HG02763 (cell line): ENCODE results near the gene MYLK4.
"Not testable (repeated sequence)": the region's sequence is repeated elsewhere in the genome, so short reads cannot be mapped to it uniquely, and the experiment has no call there.

Source experiments
- ATAC-seq: cut with Tn5 transposase; IDR thresholded peaks from one replicate; pipeline ENCODE4 v1.9.1; 2021; ENCODE audit warnings: mild to moderate bottlenecking, moderate library complexity; ENCODE audit not compliant: unreplicated experiment

MYLK4 gene

DNA sequence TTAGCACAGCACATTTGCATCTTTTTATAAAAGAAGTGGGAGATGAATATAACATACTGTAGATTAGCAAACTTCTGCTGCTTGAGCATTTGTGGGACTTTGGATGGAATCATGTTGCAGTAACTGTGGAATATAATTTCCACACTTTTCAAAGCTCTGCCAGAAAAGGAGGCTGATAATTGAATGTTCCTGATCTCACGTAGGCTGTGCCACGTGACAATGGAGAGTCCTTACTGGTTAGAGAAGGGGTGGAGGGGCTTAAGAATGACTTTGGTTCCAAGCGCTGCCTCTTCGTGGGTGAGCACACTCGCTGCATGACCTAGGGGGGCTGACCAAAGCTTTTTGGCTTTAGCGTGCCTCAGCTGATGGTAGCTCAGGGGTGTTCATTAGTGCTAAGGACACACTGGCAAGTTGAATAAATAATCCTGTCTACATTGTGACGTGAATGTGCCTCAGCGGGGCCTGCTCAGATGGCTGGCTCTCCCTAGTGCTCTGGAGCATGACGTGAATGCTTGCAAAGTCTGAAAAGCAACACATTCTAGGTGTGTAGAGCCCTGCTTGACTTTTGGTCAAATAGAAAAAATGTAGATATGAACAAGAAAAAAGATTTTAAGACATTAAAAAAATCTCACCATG lies 29.5 kb upstream of the MYLK4 start:
- ATAC-seq: no peak

DNA sequence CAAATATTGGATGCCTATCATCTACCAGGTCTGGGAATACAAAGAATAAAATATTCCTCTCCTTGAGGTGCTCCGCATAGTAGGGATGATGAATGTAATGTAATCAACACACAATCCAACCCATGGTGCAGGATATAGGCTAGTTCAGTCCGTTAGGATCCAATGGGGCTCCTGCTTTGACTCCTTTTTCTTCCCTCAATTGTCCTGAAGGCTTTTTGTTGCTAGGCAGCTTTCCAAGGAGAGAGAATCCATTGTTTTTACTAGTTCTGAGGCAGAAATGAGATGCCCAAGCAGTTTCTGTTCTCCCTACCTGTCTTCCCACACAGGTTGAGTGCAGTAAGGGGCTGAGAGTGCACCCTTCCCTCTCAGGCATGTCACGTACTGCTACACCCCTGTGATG lies 26.5 kb upstream of the MYLK4 start:
- ATAC-seq: no peak

DNA sequence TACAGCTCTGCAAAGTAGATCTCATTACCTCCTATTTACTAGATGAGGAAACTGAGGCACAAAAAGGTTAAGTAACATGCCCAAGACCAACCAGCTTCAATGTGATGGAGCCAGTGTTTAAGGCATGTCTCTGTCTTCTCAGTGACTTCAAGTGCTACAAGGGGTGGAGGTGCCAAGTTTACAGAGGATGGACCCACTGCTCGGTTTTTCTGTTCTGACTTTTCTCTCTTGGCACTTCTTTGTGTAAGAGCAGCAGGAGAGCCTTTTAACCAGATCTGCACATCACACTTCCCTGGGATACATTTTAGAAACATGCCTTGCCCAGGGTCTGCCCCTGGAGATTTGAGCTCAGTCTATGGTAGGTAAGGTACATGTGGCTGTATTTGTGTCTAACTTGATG lies 24.3 kb upstream of the MYLK4 start:
- ATAC-seq: no peak

DNA sequence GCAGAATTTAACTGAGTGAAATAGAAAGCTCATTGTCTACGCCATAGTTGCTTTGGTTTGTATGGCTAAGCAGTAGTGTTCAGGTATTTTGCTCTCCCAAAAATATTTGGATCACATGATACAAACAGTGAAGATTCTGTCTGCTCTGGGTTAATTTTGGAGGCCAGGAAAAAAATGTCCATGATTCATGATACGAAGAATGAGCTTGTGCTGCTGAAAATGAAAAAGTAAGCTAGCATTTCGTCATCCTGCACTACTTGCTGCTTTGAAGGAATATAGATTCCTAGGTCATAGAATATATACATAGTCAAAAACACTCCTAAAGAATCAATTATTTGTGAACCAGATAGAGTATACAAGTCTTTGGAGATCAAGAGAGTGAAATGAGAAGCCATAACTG lies 22.7 kb upstream of the MYLK4 start:
- no peak for ATAC-seq

DNA sequence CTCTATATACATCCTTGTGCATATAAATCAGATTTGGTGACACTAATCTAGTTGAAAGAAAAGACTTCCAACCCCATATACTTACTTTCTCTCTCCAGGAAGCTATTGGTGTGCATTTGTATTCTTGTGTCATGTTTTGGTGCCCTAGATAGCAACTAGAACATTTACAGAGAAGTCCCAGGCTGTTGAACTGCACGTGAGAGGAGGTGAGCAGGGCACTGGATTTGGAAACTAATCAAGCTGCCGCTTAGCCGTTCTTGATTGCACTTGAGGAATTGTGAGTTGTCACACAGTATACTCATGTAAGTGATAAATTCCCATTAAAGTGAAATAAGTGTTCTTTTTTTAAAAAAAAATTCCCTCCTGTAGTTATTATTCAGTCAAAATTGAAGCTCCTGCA lies 22.1 kb upstream of the MYLK4 start:
- no peak for ATAC-seq

DNA sequence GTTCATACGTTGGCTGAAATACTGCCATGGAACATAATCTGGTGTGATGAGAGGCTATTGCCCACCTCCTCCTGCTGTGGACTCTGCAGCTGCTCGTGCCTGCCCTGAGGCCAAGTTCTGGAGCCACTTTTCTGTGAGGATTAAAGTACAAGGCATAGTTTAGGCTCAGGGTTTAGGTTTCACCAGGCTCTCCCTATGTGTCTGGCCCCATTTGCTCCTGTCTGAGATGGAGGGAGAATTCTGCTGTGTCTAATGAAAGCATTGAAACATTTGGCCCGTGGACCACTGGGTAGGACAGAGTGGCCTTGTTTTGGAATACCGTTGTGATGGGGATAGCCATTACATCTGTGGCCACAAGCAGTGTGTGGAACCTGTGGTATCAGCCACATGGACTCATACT lies 20.4 kb upstream of the MYLK4 start:
- no peak for ATAC-seq

DNA sequence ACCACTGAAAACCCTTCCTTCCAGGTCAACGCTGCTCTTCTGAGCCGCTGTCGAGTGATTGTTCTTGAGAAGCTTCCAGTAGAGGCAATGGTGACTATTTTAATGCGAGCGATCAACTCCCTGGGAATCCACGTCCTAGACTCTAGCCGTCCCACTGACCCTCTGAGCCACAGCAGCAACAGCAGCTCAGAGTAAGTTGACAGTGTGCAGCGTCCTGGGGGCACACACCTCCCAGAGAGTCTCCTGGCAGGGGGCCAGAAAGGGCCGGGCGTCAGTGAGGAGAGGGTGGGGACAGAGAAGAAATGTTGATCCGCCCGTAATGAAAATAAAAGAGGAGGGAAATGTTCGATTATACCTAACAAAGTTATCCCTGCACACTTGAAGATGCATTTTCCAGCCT lies 19.4 kb upstream of the MYLK4 start:
- ATAC-seq: no peak

DNA sequence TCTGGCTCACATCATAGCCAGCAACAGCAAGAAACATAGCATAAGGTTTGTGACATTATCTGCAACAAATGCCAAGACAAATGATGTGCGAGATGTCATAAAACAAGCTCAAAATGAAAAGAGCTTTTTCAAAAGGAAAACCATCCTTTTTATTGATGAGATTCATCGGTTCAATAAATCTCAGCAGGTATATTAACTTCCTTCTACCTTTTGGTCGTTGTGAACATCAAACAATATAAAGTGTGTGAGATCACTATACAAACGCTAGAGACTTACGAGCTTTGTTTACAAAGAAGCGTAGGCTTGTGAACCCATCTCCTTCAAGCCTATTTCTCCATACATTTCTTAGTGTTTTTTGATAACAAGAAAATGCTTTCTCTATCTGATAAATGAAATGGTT lies 18.0 kb upstream of the MYLK4 start:
- no peak for ATAC-seq

DNA sequence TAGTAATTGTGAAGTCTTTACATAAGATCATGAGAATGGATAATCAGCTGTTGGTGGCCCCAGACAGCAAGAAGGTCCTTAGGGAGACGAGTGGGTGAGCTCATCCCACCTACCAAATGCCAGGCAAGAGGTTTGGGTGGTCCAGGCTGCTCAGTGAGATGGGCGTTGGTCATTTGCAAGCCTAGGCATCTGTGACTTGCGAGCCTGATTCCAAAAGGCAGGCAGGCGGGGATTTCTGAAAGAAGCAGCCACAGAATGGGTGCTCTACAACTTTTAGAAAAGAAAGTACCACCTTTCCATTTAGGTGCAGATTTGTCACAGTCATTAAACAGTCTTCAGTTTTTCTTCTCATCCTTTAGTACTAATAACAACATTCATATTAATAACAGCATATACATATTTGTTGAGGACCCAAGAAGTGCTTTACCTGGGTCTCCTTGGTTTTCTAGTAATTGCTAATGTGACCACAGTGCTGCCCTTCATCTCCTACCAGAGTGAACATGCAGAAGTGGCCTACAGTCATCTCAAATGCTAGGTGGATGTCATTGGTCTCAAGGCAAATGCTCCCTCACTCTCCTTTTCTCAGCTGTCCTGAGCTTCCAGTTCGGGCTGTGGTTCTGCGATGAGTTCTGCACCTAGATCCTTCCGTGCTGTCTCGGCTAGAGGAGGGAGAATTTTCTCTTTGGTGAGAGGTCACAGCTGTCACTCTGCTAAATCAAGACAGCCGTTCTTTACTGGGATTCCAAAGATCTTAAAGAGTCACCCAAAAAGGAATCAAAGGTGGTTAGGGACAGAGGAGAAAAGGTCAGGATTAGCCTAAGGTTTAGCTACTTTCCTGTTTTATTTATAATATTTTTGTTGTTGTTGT lies 17.2 kb upstream of the MYLK4 start:
- ATAC-seq: no peak

DNA sequence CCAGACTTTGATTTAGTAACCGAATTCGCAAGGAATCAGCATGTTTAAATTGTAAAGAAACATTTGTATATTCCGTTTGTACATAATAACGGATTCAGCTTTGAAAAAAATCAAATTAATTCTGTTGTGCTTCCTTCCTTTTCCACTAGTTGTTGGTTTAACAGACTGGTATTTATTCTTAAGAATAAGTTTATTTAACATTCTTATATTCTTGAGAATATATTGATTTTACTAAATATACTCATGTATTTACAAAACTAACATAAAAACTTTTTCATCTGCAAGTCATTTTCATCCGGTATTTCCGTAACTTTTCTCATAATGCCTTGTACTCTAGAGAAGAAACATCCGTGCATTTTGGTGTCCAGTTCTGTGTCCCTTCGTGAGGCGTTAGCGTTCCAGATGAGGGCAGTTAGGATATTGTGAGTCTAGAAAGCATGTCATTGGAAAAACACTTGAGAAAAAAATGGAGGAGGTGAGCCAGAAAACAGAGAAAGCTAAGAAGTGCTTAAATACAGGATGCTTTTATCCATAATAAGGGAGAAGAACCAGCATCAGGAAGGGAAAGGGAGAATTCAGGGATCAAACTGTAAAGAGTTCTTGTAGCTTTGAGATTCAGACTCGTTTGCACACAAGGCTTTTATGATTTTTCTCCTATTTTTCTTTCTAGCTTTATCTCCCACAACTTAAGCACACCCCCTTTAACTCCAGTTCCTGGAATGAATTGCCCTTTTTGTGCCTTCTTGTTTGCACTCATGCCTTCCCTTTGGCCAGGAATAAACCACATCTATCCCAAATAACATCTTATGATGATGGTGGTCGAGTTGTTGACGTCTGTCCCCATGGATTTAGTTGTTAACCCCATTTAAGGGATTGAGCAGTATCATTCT lies 16.3 kb upstream of the MYLK4 start:
- ATAC-seq: no peak

DNA sequence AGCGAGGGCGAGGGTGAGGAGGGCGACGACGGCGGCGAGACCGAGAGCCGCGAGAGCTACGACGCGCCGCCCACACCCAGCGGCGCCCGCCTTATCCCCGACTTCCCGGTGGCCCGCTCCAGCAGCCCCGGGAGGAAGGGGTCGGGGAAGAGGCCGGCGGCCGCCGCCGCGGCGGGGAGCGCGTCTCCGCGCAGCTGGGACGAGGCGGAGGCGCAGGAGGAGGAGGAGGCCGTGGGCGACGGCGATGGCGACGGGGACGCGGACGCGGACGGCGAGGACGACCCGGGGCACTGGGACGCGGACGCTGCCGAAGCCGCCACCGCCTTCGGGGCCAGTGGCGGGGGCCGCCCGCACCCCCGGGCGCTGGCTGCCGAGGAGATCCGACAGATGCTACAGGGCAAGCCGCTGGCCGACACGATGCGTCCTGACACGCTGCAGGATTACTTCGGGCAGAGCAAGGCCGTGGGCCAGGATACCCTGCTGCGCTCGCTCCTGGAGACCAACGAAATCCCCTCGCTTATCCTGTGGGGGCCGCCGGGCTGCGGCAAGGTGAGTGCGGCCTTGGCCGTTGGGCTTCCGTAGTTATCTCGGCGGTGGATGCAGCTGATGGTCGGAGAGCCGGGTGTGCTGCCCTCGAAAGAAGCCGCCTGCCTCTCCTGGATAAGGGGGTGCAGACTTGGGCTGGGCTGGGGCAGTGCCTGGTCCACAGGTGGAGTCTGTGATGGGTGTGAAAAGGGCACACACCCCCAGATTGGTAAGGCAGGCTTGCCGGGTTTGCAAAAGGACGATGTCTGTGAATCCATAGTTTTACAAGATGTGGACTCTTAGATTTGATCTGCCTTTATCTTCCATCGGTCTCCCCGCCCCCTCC lies 15.4 kb upstream of the MYLK4 start:
- ATAC-seq: peak; percentile 25

DNA sequence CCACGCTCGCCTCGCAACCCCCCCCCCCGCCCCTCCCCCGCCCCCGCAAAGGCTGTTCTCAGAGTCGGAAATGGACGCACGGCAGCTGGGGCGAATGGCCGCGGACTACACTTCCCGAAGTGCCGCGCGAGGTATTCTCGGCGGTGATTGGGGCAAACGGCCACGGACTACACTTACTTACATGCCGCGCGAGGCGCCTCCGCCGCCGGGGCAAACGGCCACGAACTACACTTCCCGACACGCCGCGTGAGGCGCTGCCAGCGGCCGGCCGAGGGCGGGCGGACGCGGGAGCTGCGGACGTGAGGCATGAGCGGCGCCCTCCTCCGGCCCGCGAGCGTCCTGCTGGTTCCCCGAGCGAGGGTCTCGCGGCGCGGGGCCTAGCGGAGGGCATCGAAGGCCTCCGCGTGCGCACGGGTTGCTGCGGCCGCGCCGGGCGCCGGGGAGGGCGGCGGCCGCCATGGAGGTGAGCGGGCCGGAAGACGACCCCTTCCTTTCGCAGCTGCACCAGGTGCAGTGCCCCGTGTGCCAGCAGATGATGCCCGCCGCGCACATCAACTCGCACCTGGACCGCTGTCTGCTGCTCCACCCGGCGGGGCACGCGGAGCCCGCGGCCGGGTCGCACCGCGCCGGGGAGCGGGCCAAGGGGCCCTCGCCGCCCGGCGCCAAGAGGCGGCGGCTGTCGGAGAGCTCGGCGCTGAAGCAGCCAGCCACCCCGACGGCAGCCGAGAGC lies 14.6 kb upstream of the MYLK4 start, which contains the start of gene WRNIP1:
Gene WRNIP1 (plus strand): TSS at position 228 of the 730 bp plus-strand sequence. CDS start 230 bp downstream, at position 458.
- ATAC-seq: peak; percentile 90

DNA sequence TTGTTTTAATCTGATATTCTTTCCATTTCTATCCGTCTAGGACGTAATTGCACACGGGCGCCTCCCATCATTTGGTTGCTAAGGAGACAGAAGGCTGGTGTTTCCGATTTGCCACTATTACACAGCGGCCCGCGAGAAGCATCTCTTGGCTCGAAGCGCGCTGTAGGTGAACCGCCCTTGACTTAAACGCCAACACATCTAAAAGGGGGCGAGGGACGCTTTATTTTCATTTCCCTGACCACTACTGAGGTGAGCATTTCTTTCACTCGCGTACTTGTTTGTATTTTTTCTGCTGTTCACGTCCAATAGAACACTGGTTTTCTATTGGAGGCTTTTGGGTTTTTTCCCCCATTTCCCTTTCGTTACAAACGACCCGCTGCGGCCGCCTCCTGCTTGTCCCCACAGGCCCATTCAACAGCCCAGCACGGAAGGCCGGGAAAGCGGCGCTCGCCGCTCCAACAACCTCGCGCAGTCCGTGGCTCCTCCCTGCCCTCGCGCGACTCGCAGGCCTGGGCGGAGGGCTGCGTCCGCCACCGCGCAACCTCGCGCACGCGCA lies 14.0 kb upstream of the MYLK4 start:
- ATAC-seq: peak; percentile 58

DNA sequence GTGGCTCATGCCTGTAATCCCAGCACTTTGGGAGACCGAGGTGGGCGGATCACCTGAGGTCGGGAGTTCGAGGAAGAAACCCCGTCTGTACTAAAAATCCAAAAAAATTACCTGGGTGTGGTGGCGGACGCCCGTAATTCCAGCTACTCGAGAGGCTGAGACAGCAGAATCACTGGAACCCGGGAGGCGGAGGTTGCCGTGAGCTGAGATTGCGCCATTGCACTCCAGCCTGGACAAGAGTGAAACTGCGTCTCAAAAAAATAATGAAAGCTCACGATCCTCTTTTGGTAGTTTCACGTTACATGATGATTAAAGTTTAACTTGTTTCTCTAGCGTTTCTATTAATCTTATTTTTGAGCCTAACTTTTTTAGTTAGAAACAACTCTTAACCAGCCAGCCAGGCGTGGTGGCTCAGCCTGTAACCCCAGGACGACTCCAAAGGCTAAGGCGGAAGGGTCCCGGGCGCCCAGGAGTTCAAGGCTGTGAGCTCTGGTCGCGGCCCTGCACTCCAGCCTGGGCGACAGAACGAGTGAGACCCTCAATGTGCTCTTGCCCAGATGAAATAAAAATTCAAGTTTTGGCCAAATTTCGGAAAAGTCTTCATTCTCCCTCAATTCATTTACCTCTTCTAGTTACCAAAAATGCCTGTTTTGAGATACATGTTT lies 13.3 kb upstream of the MYLK4 start:
- ATAC-seq: no peak

DNA sequence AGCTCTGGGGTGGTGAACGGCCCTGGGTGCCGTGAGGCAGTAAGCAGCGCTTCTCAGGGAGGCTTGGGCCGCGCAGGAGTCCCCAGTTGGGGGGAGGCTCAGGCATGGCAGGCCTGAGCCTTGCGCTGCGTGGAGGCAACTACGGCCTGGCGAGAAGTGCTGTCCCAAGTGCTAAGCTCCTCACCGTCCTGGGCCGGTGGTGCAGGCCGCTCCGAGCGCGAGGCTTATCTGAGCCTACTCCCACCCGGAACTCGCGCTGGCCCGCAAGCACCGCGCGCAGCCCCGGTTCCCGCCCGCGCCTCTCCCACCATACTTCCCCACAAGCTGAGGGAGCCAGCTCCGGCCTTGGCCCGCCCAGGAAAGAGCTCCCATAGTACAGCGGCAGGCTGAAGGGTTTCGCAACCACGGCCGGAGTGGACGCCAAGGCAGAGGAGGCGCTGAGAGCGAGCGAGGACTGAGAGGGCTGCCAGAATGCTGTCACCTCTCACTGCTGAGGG lies 12.7 kb upstream of the MYLK4 start:
- ATAC-seq: no peak

DNA sequence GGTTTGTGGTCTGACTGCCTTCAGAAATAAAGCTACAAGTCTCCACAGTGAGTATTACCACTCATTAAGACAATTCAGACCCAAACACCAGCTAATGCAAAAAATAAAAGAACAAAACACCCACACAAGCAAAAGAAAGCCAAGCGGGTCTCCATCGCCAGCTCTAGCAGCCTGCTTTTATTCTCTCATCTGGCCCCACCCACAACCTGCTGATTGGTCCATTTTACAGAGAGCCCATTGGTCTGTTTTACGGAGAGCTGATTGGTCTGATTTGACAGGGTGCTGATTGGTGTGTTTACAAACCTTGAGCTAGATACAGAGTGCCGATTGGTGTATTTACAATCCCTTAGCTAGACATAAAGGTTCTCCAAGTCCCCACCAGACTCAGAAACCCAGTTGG lies 12.1 kb upstream of the MYLK4 start:
- not testable (repeated sequence) for ATAC-seq

DNA sequence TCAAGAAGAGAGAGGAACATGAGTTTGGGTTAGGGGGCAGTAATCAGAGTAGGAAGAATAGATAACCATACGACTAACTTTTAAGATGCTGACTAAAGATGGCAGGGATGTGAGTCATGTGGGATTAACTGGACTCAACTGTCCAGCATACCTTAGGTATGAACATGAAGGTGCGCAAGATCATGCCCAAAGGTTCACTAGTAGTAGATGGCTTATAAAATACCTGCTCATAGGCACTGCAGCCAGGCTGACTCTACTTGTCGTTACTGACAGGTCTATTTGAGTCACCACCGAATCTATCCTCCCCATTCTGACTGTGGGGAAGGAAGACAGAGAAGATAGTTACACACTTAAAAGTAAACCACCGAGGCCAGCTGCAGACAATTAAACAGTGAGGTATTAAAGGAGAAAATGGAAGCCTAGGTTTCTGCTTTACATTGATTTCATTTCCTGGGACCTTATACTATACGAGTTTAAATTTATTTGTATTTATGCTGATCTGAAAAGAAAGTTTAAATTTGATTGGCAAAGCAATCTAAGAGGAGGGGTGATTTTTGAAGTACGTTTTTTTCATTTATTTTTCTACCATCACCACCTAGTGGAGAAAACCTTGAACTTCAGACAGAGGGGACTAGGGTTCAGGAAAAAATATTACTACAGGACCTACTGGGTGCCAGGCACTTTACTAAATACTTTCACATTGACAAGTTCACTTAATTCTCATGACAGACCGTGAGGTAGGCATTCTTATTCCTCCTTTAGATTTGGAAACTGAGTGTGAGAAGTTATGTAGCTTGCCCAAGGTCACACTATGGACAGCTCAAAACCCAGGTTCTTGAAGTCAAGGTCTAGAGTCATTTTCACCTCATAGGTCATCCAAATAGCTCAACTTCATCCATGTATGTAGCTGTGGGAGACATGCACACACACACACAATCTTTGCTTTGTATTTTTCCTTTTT lies 10.4 kb upstream of the MYLK4 start:
- ATAC-seq: no peak

DNA sequence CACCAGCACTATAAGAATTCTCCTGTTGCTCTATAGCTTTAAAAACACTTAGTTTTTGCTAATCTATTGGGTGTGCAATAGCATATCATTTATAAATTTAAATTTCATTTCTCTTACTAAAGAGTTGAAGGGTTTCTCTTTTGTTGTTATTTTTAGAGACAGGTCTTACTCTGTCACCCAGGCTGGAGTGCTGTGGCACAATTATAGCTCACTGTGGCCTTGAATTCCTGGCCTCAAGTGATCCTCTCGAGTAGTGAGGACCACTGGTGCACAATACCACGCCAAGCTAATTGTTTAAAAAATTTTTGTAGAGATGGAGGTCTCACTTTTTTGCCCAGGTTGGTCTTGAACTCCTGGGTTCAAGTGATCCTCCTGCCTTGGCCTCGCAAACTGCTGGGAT lies 8.3 kb upstream of the MYLK4 start:
- no peak for ATAC-seq
